ENCODE data around the gene VSIG4.

VSIG4 gene

GRCh38 chrX:66009231-66009845 lies 30.5 kb downstream of the VSIG4 start:
- no peaks in the 10 kb centered on the region for H3K9me3 ChIP-seq
- H3K27me3 ChIP-seq (ENCODE audit: low read depth) = no peaks in the 10 kb centered on the region
- no peak overlapping the region for H3K4me3 ChIP-seq
- no peaks in the 10 kb centered on the region for H3K36me3 ChIP-seq (replicated peaks)
- in situ Hi-C loops (cut with MboI; ENCODE audit: low sequenced_read_pairs) = no loop called here
- H3K4me1 ChIP-seq = no peaks in the 10 kb centered on the region
- no peak for DNase-seq (ENCODE audit: low spot score in 2 of 2)

DNA sequence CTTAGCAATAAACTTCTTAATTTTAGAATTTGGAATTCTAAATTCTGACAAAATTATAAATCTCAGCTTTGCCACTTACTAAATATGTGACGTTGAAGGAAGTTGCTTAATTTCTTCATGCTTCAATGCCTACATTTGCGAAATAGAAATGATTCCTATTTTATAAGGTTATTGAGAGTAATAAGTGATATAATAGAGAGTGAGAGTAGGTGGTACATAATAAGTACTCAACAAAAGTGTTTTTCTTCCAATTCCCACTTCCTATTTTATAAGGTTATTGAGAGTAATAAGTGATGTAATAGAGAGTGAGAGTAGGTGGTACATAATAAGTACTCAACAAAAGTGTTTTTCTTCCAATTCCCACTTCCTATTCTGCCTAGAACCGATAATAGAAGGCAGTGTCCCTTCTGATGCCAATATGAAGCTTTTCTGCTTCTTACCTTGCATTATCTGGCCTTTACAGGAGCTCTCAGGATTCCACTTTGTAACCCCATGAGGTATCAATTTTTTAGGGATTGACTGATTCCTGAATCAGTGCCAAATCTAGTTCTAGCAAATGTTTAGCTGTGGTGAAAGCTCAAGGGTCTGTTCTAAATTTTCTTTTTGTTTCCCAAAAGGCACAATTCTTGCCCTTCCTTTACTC lies 31.4 kb downstream of the VSIG4 start:
- Histone ChIP-seq H3K9me3 (no peaks in the 10 kb centered on the region), H3K27me3 (ENCODE audit: low read depth) (no peaks in the 10 kb centered on the region), H3K4me3 (no peak overlapping the region), H3K36me3 (replicated peaks) (no peaks in the 10 kb centered on the region), H3K4me1 (no peaks in the 10 kb centered on the region)
- in situ Hi-C loops (cut with MboI; ENCODE audit: low sequenced_read_pairs) = no loop called here
- no peak for DNase-seq (ENCODE audit: low spot score in 2 of 2)

DNA sequence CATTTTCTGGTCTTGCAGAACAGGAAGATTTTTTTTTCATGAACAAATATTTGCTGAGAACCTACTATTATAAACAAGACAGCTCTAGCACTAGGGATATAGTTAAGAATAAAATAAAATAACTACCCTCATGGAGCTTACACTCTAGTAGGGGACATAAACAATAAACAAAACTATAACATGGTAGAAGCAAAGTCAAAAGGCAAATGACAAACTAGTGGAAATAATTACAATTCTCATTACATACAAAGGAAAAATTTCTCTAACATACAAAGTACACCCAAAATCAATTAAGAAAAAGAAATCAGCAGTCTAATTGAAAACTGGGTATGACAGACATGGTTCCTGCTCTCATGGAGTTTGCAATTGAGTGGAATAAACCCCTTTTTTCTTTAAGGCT lies 32.0 kb downstream of the VSIG4 start:
- H3K4me3 ChIP-seq = no peak overlapping the region
- no peaks in the 10 kb centered on the region for H3K4me1 ChIP-seq
- in situ Hi-C loops (cut with MboI; ENCODE audit: low sequenced_read_pairs) = no loop called here
- H3K36me3 ChIP-seq (replicated peaks) = no peaks in the 10 kb centered on the region
- no peak for DNase-seq (ENCODE audit: low spot score in 2 of 2)
- H3K27me3 ChIP-seq (ENCODE audit: low read depth) = no peaks in the 10 kb centered on the region
- no peaks in the 10 kb centered on the region for H3K9me3 ChIP-seq

- DNase-seq (ENCODE audit: low spot score in 2 of 2) = no peak
- Histone ChIP-seq H3K9me3 (no peaks in the 10 kb centered on the region), H3K4me1 (no peaks in the 10 kb centered on the region), H3K36me3 (replicated peaks) (no peaks in the 10 kb centered on the region), H3K4me3 (no peak overlapping the region), H3K27me3 (ENCODE audit: low read depth) (no peaks in the 10 kb centered on the region)
- in situ Hi-C loops (cut with MboI; ENCODE audit: low sequenced_read_pairs) = no loop called here
Observed at GRCh38 chrX:66005830-66006449, 33.9 kb downstream of the VSIG4 start.

- Histone ChIP-seq H3K27me3 (ENCODE audit: low read depth) (no peaks in the 10 kb centered on the region), H3K4me3 (no peak overlapping the region), H3K4me1 (no peaks in the 10 kb centered on the region), H3K36me3 (replicated peaks) (no peaks in the 10 kb centered on the region), H3K9me3 (no peaks in the 10 kb centered on the region)
- DNase-seq (ENCODE audit: low spot score in 2 of 2) = no peak
- in situ Hi-C loops (cut with MboI; ENCODE audit: low sequenced_read_pairs) = no loop called here
Observed at GRCh38 chrX:66004928-66005829, 34.7 kb downstream of the VSIG4 start.

GRCh38 chrX:66002824-66003680 lies 36.8 kb downstream of the VSIG4 start:
- DNase-seq (ENCODE audit: low spot score in 2 of 2) = no peak
- no peaks in the 10 kb centered on the region for H3K4me1 ChIP-seq
- no peak overlapping the region for H3K4me3 ChIP-seq
- H3K36me3 ChIP-seq (replicated peaks) = no peaks in the 10 kb centered on the region
- in situ Hi-C loops (cut with MboI; ENCODE audit: low sequenced_read_pairs) = no loop called here
- H3K9me3 ChIP-seq = no peaks in the 10 kb centered on the region
- no peaks in the 10 kb centered on the region for H3K27me3 ChIP-seq (ENCODE audit: low read depth)

DNA sequence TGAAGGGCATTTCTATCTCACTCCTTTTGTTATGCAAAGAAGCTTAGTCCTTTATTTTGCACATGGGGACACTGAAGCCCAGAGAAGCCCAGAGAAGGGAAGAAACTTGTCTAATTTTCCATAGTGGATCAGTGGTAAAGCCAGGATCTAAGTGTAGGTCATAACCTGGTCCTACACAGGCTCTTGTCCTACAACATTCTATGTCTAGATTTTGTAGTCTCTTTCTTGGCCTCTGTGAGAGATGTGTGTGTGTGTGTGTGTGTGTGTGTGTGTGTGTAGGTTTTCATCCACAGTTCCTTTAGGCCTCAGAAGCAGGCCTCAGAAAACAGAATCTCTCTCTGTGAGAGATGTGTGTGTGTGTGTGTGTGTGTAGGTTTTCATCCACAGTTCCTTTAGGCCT lies 38.3 kb downstream of the VSIG4 start:
- in situ Hi-C loops (cut with MboI; ENCODE audit: low sequenced_read_pairs) = no loop called here
- H3K4me1 ChIP-seq = no peaks in the 10 kb centered on the region
- H3K27me3 ChIP-seq (ENCODE audit: low read depth) = no peaks in the 10 kb centered on the region
- H3K36me3 ChIP-seq (replicated peaks) = no peaks in the 10 kb centered on the region
- no peak overlapping the region for H3K4me3 ChIP-seq
- no peaks in the 10 kb centered on the region for H3K9me3 ChIP-seq
- DNase-seq (ENCODE audit: low spot score in 2 of 2) = no peak

- Histone ChIP-seq H3K27me3 (ENCODE audit: low read depth) (no peaks in the 10 kb centered on the region), H3K36me3 (replicated peaks) (no peaks in the 10 kb centered on the region), H3K4me3 (no peak overlapping the region), H3K9me3 (no peaks in the 10 kb centered on the region), H3K4me1 (no peaks in the 10 kb centered on the region)
- no peak for DNase-seq (ENCODE audit: low spot score in 2 of 2)
- in situ Hi-C loops (cut with MboI; ENCODE audit: low sequenced_read_pairs) = no loop called here
Observed at GRCh38 chrX:66000628-66001272, 39.1 kb downstream of the VSIG4 start.

DNA sequence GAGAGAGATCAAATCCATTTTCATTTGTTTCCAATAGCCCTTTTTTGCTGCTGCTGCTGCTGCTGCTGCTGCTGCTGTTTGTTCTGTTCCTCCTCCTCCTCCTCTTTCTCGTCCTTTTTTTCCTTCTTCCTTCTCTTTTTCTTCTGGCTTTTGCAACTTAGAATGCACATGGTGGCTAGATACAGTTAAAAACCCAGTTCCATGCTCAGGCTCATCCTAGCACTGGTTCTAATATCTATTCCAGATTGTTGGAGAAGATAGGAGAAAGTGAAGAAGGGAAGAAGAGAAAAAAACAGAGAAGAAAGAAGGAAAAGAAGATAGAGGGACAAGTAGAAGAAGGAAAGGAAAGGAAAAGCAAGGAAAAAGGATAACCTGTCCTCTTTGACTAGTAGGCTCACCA lies 39.7 kb downstream of the VSIG4 start:
- no peaks in the 10 kb centered on the region for H3K4me1 ChIP-seq
- H3K27me3 ChIP-seq (ENCODE audit: low read depth) = no peaks in the 10 kb centered on the region
- no peaks in the 10 kb centered on the region for H3K9me3 ChIP-seq
- no peak for DNase-seq (ENCODE audit: low spot score in 2 of 2)
- no peaks in the 10 kb centered on the region for H3K36me3 ChIP-seq (replicated peaks)
- in situ Hi-C loops (cut with MboI; ENCODE audit: low sequenced_read_pairs) = no loop called here
- H3K4me3 ChIP-seq = no peak overlapping the region

- no peak overlapping the region for H3K4me3 ChIP-seq
- H3K27me3 ChIP-seq (ENCODE audit: low read depth) = no peaks in the 10 kb centered on the region
- H3K4me1 ChIP-seq = no peaks in the 10 kb centered on the region
- in situ Hi-C loops (cut with MboI; ENCODE audit: low sequenced_read_pairs) = no loop called here
- DNase-seq (ENCODE audit: low spot score in 2 of 2) = no peak
- no peaks in the 10 kb centered on the region for H3K36me3 ChIP-seq (replicated peaks)
- H3K9me3 ChIP-seq = no peaks in the 10 kb centered on the region
Observed at GRCh38 chrX:65999563-66000148, 40.2 kb downstream of the VSIG4 start.

DNA sequence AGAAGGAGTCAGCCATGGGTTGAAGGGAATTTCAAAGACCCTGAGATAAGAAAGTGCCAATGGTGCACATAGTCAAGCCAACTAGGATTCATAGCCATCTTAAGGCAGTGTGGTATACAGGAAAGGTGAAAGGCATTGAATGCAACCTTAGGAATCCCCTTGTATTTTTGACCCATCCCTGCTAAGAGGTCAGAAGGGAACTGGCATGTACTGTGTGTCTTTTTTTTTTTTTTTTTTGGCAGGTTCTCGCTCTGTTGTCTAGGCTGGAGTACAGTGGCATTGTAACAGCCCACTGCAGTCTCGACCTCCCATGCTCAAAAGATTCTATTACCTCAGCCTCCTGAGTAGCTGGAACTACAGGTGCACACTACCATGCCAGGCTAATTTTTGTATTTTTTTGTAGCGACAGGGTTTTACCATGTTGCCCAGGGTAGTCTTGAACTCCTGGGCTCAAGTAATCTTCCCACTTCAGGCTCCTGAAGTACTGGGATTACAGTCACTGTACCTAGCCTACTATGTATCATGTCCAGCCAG lies 40.8 kb downstream of the VSIG4 start:
- Histone ChIP-seq H3K9me3 (no peaks in the 10 kb centered on the region), H3K4me3 (no peak overlapping the region), H3K4me1 (no peaks in the 10 kb centered on the region), H3K27me3 (ENCODE audit: low read depth) (no peaks in the 10 kb centered on the region), H3K36me3 (replicated peaks) (no peaks in the 10 kb centered on the region)
- in situ Hi-C loops (cut with MboI; ENCODE audit: low sequenced_read_pairs) = no loop called here
- no peak for DNase-seq (ENCODE audit: low spot score in 2 of 2)

GRCh38 chrX:65997978-65998717 lies 41.7 kb downstream of the VSIG4 start:
- Histone ChIP-seq H3K4me1 (no peaks in the 10 kb centered on the region), H3K27me3 (ENCODE audit: low read depth) (no peaks in the 10 kb centered on the region), H3K9me3 (no peaks in the 10 kb centered on the region), H3K36me3 (replicated peaks) (no peaks in the 10 kb centered on the region), H3K4me3 (no peak overlapping the region)
- in situ Hi-C loops (cut with MboI; ENCODE audit: low sequenced_read_pairs) = no loop called here
- no peak for DNase-seq (ENCODE audit: low spot score in 2 of 2)
